OCI-LY7 (cell line): Measurements from ENCODE around the gene KIAA1549. TPM values are rescaled to one million over a fixed set of nuclear protein-coding genes. Genes with fewer than 3 reads are reported as not detected.

Experiments
- BruUV-seq: library from RNA; stranded (reverse); fragments of 400-500 nt; replicated peaks from 2 replicates; lab custom pipeline; 2021; lab: Mats Ljungman, UMichigan
- CTCF ChIA-PET: fragments of 300-600 bp; sonication (Branson Sonifier 250); formaldehyde crosslinking; loops from one replicate; lab custom pipeline; 2022; ENCODE audit warnings: antibody characterized with exemption; ENCODE audit not compliant: unreplicated experiment; lab: Charles Lee
- POLR2A ChIA-PET: fragments of 300-600 bp; sonication (Branson Sonifier 250); formaldehyde crosslinking; loops from one replicate; lab custom pipeline; 2022; ENCODE audit warnings: antibody characterized with exemption; lab: Charles Lee
- DNase-seq: peaks from one replicate; pipeline ENCODE4 v3.0.0-alpha.2; 2015; ENCODE audit warnings: low spot score
- H2AFZ ChIP-seq: fragments of 200-600 bp; sonication (generic), shearing (Covaris generic); 2 replicates; pipeline ENCODE4 v1.6.1; 2014; ENCODE audit warnings: mild to moderate bottlenecking, antibody characterized with exemption, low read length, moderate library complexity
- H3K27ac ChIP-seq: fragments of 200-600 bp; sonication (generic); 2 replicates; pipeline ENCODE4 v1.5.1; 2014; ENCODE audit warnings: mixed run types, low read depth, mild to moderate bottlenecking, moderate library complexity, low read length, inconsistent platforms; ENCODE audit not compliant: poor library complexity, severe bottlenecking
- H3K36me3 ChIP-seq: fragments of 200-600 bp; sonication (generic); 2 replicates; pipeline ENCODE4 v1.6.1; 2014; ENCODE audit warnings: mild to moderate bottlenecking, antibody characterized with exemption, low read length, moderate library complexity, mixed read lengths; ENCODE audit not compliant: insufficient read depth
- H3K4me1 ChIP-seq: fragments of 200-600 bp; sonication (generic); 2 replicates; pipeline ENCODE4 v1.5.1; 2014; ENCODE audit warnings: mild to moderate bottlenecking, low read length; ENCODE audit not compliant: insufficient read depth, poor library complexity, severe bottlenecking
- H3K4me2 ChIP-seq: fragments of 200-600 bp; sonication (generic); 2 replicates; pipeline ENCODE4 v1.6.1; 2014; ENCODE audit warnings: mild to moderate bottlenecking, low read length
- H3K4me3 ChIP-seq: fragments of 200-600 bp; sonication (generic); 2 replicates; pipeline ENCODE4 v1.5.1; 2014; ENCODE audit warnings: mild to moderate bottlenecking, low read depth, low read length; ENCODE audit not compliant: poor library complexity, severe bottlenecking
- H3K79me2 ChIP-seq: fragments of 200-600 bp; sonication (generic); 2 replicates; pipeline ENCODE4 v1.6.1; 2016; ENCODE audit warnings: low read depth, mild to moderate bottlenecking, low read length, moderate library complexity, mixed read lengths; ENCODE audit not compliant: insufficient read depth
- H3K9me2 ChIP-seq: fragments of 200-600 bp; sonication (generic); 2 replicates; pipeline ENCODE4 v1.6.1; 2016; ENCODE audit warnings: mild to moderate bottlenecking, low read length, mixed read lengths; ENCODE audit not compliant: insufficient read depth
- H3K9me3 ChIP-seq: fragments of 200-600 bp; sonication (generic); 2 replicates; pipeline ENCODE4 v1.6.1; 2014; ENCODE audit warnings: mild to moderate bottlenecking, mixed run types, low read length, mixed read lengths
- H4K20me1 ChIP-seq: fragments of 200-600 bp; sonication (generic); 2 replicates; pipeline ENCODE4 v1.6.1; 2014; ENCODE audit warnings: mild to moderate bottlenecking, antibody characterized with exemption, low read length, moderate library complexity, mixed read lengths; ENCODE audit not compliant: insufficient read depth
- EZH2phosphoT487 ChIP-seq: fragments of 200-600 bp; sonication (generic); IDR thresholded peaks from 2 replicates; pipeline ENCODE4 v1.6.1; 2018; ENCODE audit warnings: low read depth, borderline replicate concordance, mild to moderate bottlenecking, mixed run types, antibody characterized with exemption, low read length, moderate library complexity, mixed read lengths
- intact Hi-C: fragments of 100-400 bp; cut with micrococcal nuclease; formaldehyde crosslinking; loops from one replicate; pipeline ENCODE4 v1.10.0; 2022; ENCODE audit not compliant: unreplicated experiment
- total RNA-seq, 2 experiments: library from RNA; depleted of rRNA in 1 of 2; stranded (reverse); fragments of >200 nt in 1 of 2; shearing (Covaris generic) in 1 of 2; gene quantifications; 2 replicates each; pipeline ENCODE4 v1.2.3, GENCODE V29; 2014 to 2022
- TF ChIP-seq, protein P1 (sequence below): fragments of 200-600 bp; sonication (generic); conservative IDR thresholded peaks from 2 replicates; pipeline ENCODE4 v1.5.1; 2014; ENCODE audit warnings: mild to moderate bottlenecking, antibody characterized with exemption, low read length, moderate library complexity, mixed read lengths

KIAA1549 gene
- total RNA-seq, 2 experiments from 2014 or later = 0.03 to 3.0 TPM

DNA sequence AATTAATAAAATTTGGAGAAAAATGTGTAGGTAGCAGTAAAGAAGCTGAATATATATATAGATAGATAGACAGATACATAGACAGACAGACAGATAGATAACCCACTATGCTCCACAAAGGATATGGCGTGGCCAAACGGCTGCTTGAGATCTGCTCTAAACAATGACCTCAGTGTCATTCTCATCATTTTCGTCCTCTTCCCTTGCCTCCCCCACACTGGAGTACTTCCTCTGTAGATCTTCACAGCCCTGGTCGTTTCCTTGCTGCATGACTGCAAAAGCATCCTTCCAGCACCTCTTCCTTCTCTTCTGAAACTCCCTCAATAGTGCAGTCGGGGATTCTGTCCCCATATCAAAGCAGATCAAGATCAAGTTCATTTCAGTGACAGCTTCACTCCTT, 147.6 kb downstream of the KIAA1549 start:
- H3K9me3 ChIP-seq = no peaks in the 10 kb centered on the region
- H3K4me3 ChIP-seq = no peak overlapping the region
- intact Hi-C loops = no loop called here
- no TSS peak for BruUV-seq
- H3K27ac ChIP-seq = no peak overlapping the region
- H3K36me3 ChIP-seq = no peaks in the 10 kb centered on the region
- POLR2A ChIA-PET = interaction anchor here (0.5 kb wide), 1 partner anchor 266 kb away, joined by 4 read pairs; no protein-coding TSS in a partner anchor
- DNase-seq = no peak
- no peaks in the 10 kb centered on the region for H3K4me1 ChIP-seq
- H3K4me2 ChIP-seq = no peak overlapping the region
- CTCF ChIA-PET = no interaction called here
- H3K9me2 ChIP-seq = no peaks in the 10 kb centered on the region
- no peaks in the 10 kb centered on the region for H3K79me2 ChIP-seq
- no peak overlapping the region for H2AFZ ChIP-seq
- H4K20me1 ChIP-seq = no peaks in the 10 kb centered on the region
- TF ChIP-seq, protein P1, sequence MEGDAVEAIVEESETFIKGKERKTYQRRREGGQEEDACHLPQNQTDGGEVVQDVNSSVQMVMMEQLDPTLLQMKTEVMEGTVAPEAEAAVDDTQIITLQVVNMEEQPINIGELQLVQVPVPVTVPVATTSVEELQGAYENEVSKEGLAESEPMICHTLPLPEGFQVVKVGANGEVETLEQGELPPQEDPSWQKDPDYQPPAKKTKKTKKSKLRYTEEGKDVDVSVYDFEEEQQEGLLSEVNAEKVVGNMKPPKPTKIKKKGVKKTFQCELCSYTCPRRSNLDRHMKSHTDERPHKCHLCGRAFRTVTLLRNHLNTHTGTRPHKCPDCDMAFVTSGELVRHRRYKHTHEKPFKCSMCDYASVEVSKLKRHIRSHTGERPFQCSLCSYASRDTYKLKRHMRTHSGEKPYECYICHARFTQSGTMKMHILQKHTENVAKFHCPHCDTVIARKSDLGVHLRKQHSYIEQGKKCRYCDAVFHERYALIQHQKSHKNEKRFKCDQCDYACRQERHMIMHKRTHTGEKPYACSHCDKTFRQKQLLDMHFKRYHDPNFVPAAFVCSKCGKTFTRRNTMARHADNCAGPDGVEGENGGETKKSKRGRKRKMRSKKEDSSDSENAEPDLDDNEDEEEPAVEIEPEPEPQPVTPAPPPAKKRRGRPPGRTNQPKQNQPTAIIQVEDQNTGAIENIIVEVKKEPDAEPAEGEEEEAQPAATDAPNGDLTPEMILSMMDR = no peak
- TF ChIP-seq EZH2phosphoT487 = no peak

DNA sequence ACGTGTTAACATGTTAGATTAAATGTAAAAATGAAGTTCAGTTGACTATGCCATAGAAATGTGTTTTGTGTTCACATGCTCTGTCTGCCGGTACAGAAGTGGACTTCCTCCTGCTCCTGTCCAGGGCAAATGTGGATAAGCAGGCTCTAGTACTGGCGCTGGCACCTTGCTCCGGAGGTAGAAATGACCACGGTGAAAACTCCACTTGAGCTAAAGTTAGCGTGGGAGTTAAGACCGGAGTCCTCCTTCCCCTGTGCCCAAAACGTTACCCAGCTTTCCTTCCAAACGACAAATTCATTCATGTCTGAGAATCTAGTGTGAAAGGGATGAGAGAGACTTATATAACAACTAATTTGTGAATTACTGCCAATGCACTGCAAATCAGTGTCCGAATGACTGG, 148.2 kb downstream of the KIAA1549 start:
- H2AFZ ChIP-seq = no peak overlapping the region
- ChIA-PET CTCF (no interaction called here), POLR2A (interaction anchor here (0.5 kb wide), 1 partner anchor 265 kb away, joined by 4 read pairs; no protein-coding TSS in a partner anchor)
- no peaks in the 10 kb centered on the region for H3K9me3 ChIP-seq
- no peaks in the 10 kb centered on the region for H3K79me2 ChIP-seq
- H3K4me1 ChIP-seq = no peaks in the 10 kb centered on the region
- no peak overlapping the region for H3K27ac ChIP-seq
- H3K9me2 ChIP-seq = no peaks in the 10 kb centered on the region
- H3K4me2 ChIP-seq = no peak overlapping the region
- no peaks in the 10 kb centered on the region for H4K20me1 ChIP-seq
- intact Hi-C loops = no loop called here
- no peak overlapping the region for H3K4me3 ChIP-seq
- H3K36me3 ChIP-seq = no peaks in the 10 kb centered on the region
- BruUV-seq = no TSS peak
- TF ChIP-seq, protein P1 = no peak
- no peak for TF ChIP-seq EZH2phosphoT487
- no peak for DNase-seq

DNA sequence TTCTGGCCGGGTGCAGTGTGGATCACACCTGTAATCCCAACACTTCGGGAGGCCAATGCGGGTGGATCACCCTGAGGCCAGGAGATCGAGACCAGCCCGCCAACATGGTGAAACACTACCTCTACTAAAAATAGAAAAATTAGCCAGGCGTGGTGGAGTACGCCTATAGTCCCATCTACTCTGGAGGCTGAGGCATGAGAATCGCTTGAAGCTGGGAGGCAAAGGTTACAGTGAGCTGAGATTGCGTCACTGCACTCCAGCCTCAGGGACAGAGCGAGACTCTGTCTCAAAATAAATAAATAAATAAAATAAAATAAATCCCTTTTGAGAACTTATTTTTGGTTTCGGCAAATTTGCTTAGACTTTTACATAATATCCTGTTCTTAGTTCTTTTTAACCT, 151.9 kb downstream of the KIAA1549 start:
- H3K9me3 ChIP-seq = no peaks in the 10 kb centered on the region
- no peaks in the 10 kb centered on the region for H3K36me3 ChIP-seq
- ChIA-PET CTCF (no interaction called here), POLR2A (interaction anchor here (1.3 kb wide), 1 partner anchor 8 kb away, joined by 3 read pairs; no protein-coding TSS in a partner anchor)
- no peak overlapping the region for H2AFZ ChIP-seq
- no peak overlapping the region for H3K4me3 ChIP-seq
- no TSS peak for BruUV-seq
- no peak for DNase-seq
- H3K27ac ChIP-seq = no peak overlapping the region
- TF ChIP-seq, protein P1 = no peak
- no peak for TF ChIP-seq EZH2phosphoT487
- H3K4me1 ChIP-seq = no peaks in the 10 kb centered on the region
- no peak overlapping the region for H3K4me2 ChIP-seq
- no peaks in the 10 kb centered on the region for H4K20me1 ChIP-seq
- no peaks in the 10 kb centered on the region for H3K9me2 ChIP-seq
- H3K79me2 ChIP-seq = no peaks in the 10 kb centered on the region
- intact Hi-C loops = no loop called here
